ENCODE data around the gene ZWINT. TPM values are rescaled to one million over a fixed set of nuclear protein-coding genes. Genes with fewer than 3 reads are reported as not detected.

Gene ZWINT
- total RNA-seq, 1 donor from 2014 or later = 97.5 TPM

- H3K27me3 ChIP-seq = no peaks in the 10 kb centered on the region
- no peak overlapping the region for H3K4me3 Mint-ChIP-seq
- H2AFZ ChIP-seq (replicated peaks) = no peak overlapping the region
- no peaks in the 10 kb centered on the region for H3K4me1 ChIP-seq
- no peak overlapping the region for H3K27ac Mint-ChIP-seq
- H3K27me3 Mint-ChIP-seq (ENCODE audit: insufficient read depth, low read depth) = peaks cover 2% of the 10 kb centered on the region
- H4K20me1 ChIP-seq (ENCODE audit: low read depth) = no peaks in the 10 kb centered on the region
- no peak for DNase-seq (ENCODE audit: low spot score)
- no peaks in the 10 kb centered on the region for H3K9me3 ChIP-seq (ENCODE audit: low read depth)
- H3K36me3 ChIP-seq = no peaks in the 10 kb centered on the region
- no peaks in the 10 kb centered on the region for H3K79me2 ChIP-seq (ENCODE audit: low read depth)
- H3K36me3 Mint-ChIP-seq = no peaks in the 10 kb centered on the region
- H3K4me2 ChIP-seq = no peak overlapping the region
- H3K27ac ChIP-seq = no peak overlapping the region
- TF ChIP-seq CTCF (IDR thresholded peaks at IDR 0.05) (no peak), EZH2 (IDR thresholded peaks at IDR 0.05) (no peak), EZH2phosphoT487 (IDR thresholded peaks at IDR 0.05) (no peak)
- no peaks in the 10 kb centered on the region for H3K9me3 Mint-ChIP-seq
- H3K9ac ChIP-seq = no peak overlapping the region
- no peaks in the 10 kb centered on the region for H3K4me1 Mint-ChIP-seq
- no peaks in the 10 kb centered on the region for H3F3A ChIP-seq (ENCODE audit: low read depth)
- no peak overlapping the region for H3K4me3 ChIP-seq
Measured at GRCh38 chr10:56327118-56327517, 33.9 kb downstream of the ZWINT start.

DNA sequence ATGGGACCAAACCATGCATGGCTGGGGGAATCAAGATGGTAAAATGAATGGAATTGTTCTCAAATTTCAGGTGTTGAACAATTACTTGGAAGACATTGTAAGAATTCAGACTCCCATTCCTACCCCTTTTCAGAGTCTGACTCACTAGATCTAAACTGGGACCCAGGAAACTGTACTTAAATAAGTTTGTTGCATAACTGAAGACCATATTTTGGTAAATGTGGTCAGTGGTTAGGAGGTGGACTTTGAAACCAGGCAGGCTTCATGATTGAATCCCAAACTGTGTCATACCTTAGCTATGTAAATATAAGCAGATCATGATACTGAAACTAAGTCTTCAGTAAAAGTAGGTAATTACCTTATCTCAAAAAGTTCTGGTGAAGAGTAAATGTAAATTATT is 41.7 kb downstream of the ZWINT start:
- H3K79me2 ChIP-seq (ENCODE audit: low read depth) = no peaks in the 10 kb centered on the region
- H4K20me1 ChIP-seq (ENCODE audit: low read depth) = no peaks in the 10 kb centered on the region
- H3K9ac ChIP-seq = no peak overlapping the region
- no peak for DNase-seq (ENCODE audit: low spot score)
- no peak overlapping the region for H3K4me3 ChIP-seq
- Mint-ChIP-seq H3K27me3 (ENCODE audit: insufficient read depth, low read depth) (no peaks in the 10 kb centered on the region), H3K27ac (no peak overlapping the region), H3K36me3 (no peaks in the 10 kb centered on the region), H3K9me3 (no peaks in the 10 kb centered on the region), H3K4me1 (no peaks in the 10 kb centered on the region), H3K4me3 (no peak overlapping the region)
- no peaks in the 10 kb centered on the region for H3F3A ChIP-seq (ENCODE audit: low read depth)
- H3K4me1 ChIP-seq = no peaks in the 10 kb centered on the region
- TF ChIP-seq CTCF (IDR thresholded peaks at IDR 0.05) (no peak), EZH2 (IDR thresholded peaks at IDR 0.05) (no peak)
- no peak overlapping the region for H3K4me2 ChIP-seq
- no peak overlapping the region for H2AFZ ChIP-seq (replicated peaks)
- no peaks in the 10 kb centered on the region for H3K36me3 ChIP-seq
- H3K27me3 ChIP-seq = no peaks in the 10 kb centered on the region
- H3K27ac ChIP-seq = no peak overlapping the region
- H3K9me3 ChIP-seq (ENCODE audit: low read depth) = no peaks in the 10 kb centered on the region

DNA sequence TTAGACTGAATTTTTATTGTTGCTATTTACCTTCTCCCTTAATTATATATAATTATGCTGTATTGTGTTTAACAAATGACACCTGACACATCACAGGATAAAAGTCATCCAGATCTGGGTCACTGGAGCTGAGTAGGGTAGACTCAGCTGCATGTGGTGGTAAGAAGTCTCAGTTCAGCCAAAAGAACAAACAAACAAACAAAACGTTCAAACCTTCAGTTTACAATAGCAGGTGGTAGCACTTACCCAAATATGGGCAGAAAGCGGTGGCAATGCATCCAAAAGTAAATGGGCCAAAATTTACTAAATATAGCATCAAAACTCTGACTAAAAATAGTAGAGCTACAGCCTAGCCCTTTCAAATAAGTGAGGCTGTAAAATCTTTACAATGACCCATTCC is 42.2 kb downstream of the ZWINT start:
- no peaks in the 10 kb centered on the region for H3K27me3 ChIP-seq
- H2AFZ ChIP-seq (replicated peaks) = no peak overlapping the region
- TF ChIP-seq CTCF (IDR thresholded peaks at IDR 0.05) (no peak), EZH2phosphoT487 (IDR thresholded peaks at IDR 0.05) (no peak), EZH2 (IDR thresholded peaks at IDR 0.05) (no peak)
- Mint-ChIP-seq H3K27me3 (ENCODE audit: insufficient read depth, low read depth) (no peaks in the 10 kb centered on the region), H3K36me3 (no peaks in the 10 kb centered on the region), H3K9me3 (no peaks in the 10 kb centered on the region), H3K4me3 (no peak overlapping the region), H3K4me1 (no peaks in the 10 kb centered on the region), H3K27ac (no peak overlapping the region)
- no peaks in the 10 kb centered on the region for H3K36me3 ChIP-seq
- DNase-seq (ENCODE audit: low spot score) = no peak
- no peak overlapping the region for H3K27ac ChIP-seq
- no peaks in the 10 kb centered on the region for H3K4me1 ChIP-seq
- H3K79me2 ChIP-seq (ENCODE audit: low read depth) = no peaks in the 10 kb centered on the region
- H3K4me3 ChIP-seq = no peak overlapping the region
- no peak overlapping the region for H3K4me2 ChIP-seq
- no peaks in the 10 kb centered on the region for H3K9me3 ChIP-seq (ENCODE audit: low read depth)
- no peaks in the 10 kb centered on the region for H3F3A ChIP-seq (ENCODE audit: low read depth)
- no peaks in the 10 kb centered on the region for H4K20me1 ChIP-seq (ENCODE audit: low read depth)
- H3K9ac ChIP-seq = no peak overlapping the region

GRCh38 chr10:56317603-56318002 is 43.5 kb downstream of the ZWINT start:
- no peak overlapping the region for H3K27ac Mint-ChIP-seq
- Histone ChIP-seq H3K27ac (no peak overlapping the region), H2AFZ (replicated peaks) (no peak overlapping the region), H3K79me2 (ENCODE audit: low read depth) (no peaks in the 10 kb centered on the region), H4K20me1 (ENCODE audit: low read depth) (no peaks in the 10 kb centered on the region), H3K27me3 (no peaks in the 10 kb centered on the region), H3K9me3 (ENCODE audit: low read depth) (no peaks in the 10 kb centered on the region), H3K4me2 (no peak overlapping the region), H3K36me3 (no peaks in the 10 kb centered on the region), H3K4me3 (no peak overlapping the region), H3K9ac (no peak overlapping the region), H3K4me1 (no peaks in the 10 kb centered on the region), H3F3A (ENCODE audit: low read depth) (no peaks in the 10 kb centered on the region)
- no peaks in the 10 kb centered on the region for H3K9me3 Mint-ChIP-seq
- H3K4me1 Mint-ChIP-seq = no peaks in the 10 kb centered on the region
- no peak for TF ChIP-seq CTCF (IDR thresholded peaks at IDR 0.05)
- no peak for TF ChIP-seq EZH2phosphoT487 (IDR thresholded peaks at IDR 0.05)
- no peak for TF ChIP-seq EZH2 (IDR thresholded peaks at IDR 0.05)
- no peak for DNase-seq (ENCODE audit: low spot score)
- H3K27me3 Mint-ChIP-seq (ENCODE audit: insufficient read depth, low read depth) = no peaks in the 10 kb centered on the region
- no peak overlapping the region for H3K4me3 Mint-ChIP-seq
- H3K36me3 Mint-ChIP-seq = no peaks in the 10 kb centered on the region
